HepG2 (cell line): ENCODE measurements around the gene SPIRE1. TPM values are rescaled to one million over a fixed set of nuclear protein-coding genes. Genes with fewer than 3 reads are reported as not detected.

Source experiments
- ATAC-seq: fragments of 200-7000 bp; cut with Tn5 transposase; 3 replicates; pipeline ENCODE4 v1.9.1; 2020; ENCODE audit warnings: mild to moderate bottlenecking, moderate library complexity
- BruUV-seq: library from RNA; stranded (reverse); fragments of 400-500 nt; replicated peaks from 2 replicates; lab custom pipeline; 2021; lab: Mats Ljungman, UMichigan
- CTCF ChIA-PET: fragments of 300-600 bp; formaldehyde crosslinking; extraction: SDS; loops from one replicate; lab custom pipeline; 2021; ENCODE audit warnings: low total read pairs, inconsistent platforms, low intra/inter-chr PET ratio; lab: Yijun Ruan, JAX
- POLR2A ChIA-PET: fragments of 350-600 bp; sonication (Branson Sonifier 250); formaldehyde crosslinking; loops from one replicate; lab custom pipeline; 2020; ENCODE audit warnings: antibody characterized with exemption, inconsistent platforms; lab: Yijun Ruan, JAX
- DNase-seq: peaks from one replicate; pipeline ENCODE4 v3.0.0-alpha.2; 2015; ENCODE audit warnings: low spot score
- FAIRE-seq: peaks from 3 replicates; lab custom pipeline; 2011; peaks lifted over from hg19 to GRCh38; lab: Jason Lieb, UNC
- H2AFZ ChIP-seq: one replicate; pipeline ENCODE4 v1.6.1; 2011; ENCODE audit warnings: low read length, inconsistent platforms
- H3K27ac ChIP-seq: fragments of 300-600 bp; 3 replicates; pipeline ENCODE4 v1.8.0; 2011; ENCODE audit warnings: mixed run types, mild to moderate bottlenecking, mixed read lengths, low read length, inconsistent platforms; ENCODE audit not compliant: insufficient read depth; ENCODE audit errors: extremely low read length
- H3K27me3 ChIP-seq, 2 experiments: fragments of 200-600 bp in 1 of 2; 2 replicates in 1 of 2; 3 replicates in 1 of 2; pipeline versions ENCODE4 v1.6.0 to v1.8.0; 2011; ENCODE audit warnings: low read length in 2 of 2, mild to moderate bottlenecking in 2 of 2, moderate library complexity in 2 of 2, inconsistent platforms in 1 of 2; ENCODE audit not compliant: insufficient read depth in 2 of 2, control insufficient read depth in 1 of 2
- H3K36me3 ChIP-seq, 2 experiments: fragments of 200-600 bp in 1 of 2; replicated peaks in 1 of 2; 2 replicates in 1 of 2; 3 replicates in 1 of 2; pipeline versions ENCODE4 v1.5.1 to v1.8.0; 2011; ENCODE audit warnings: low read length in 2 of 2, inconsistent platforms in 1 of 2; ENCODE audit not compliant: insufficient read depth in 2 of 2, control insufficient read depth in 1 of 2
- H3K4me1 ChIP-seq: 2 replicates; pipeline ENCODE4 v1.5.1; 2012; ENCODE audit warnings: low read length, inconsistent platforms; ENCODE audit not compliant: insufficient read depth
- H3K4me2 ChIP-seq: 2 replicates; pipeline ENCODE4 v1.6.0; 2011; ENCODE audit warnings: low read depth, low read length, inconsistent platforms
- H3K4me3 ChIP-seq, 3 experiments: fragments of 200-600 bp in 1 of 3; sonication (generic), shearing (Covaris generic) in 1 of 3; replicated peaks in 1 of 3; 2 replicates each; pipeline ENCODE4 v1.5.1; 2011 to 2016; ENCODE audit warnings: low read length in 3 of 3, inconsistent platforms in 2 of 3, low read depth in 2 of 3, mild to moderate bottlenecking in 2 of 3, control low read depth in 1 of 3, mixed read lengths in 1 of 3; ENCODE audit not compliant: insufficient read depth in 1 of 3
- H3K79me2 ChIP-seq: one replicate; pipeline ENCODE4 v1.6.1; 2011; ENCODE audit warnings: low read length, inconsistent platforms; ENCODE audit not compliant: insufficient read depth
- H3K9ac ChIP-seq: 2 replicates; pipeline ENCODE4 v1.6.0; 2011; ENCODE audit warnings: mild to moderate bottlenecking, low read depth, low read length, inconsistent platforms; ENCODE audit not compliant: insufficient read depth
- H3K9me3 ChIP-seq: 2 replicates; pipeline ENCODE4 v1.5.1; 2012; ENCODE audit warnings: mild to moderate bottlenecking, low read length
- H4K20me1 ChIP-seq: 2 replicates; pipeline ENCODE4 v1.6.0; 2011; ENCODE audit warnings: inconsistent platforms, mild to moderate bottlenecking, low read length, moderate library complexity; ENCODE audit not compliant: insufficient read depth
- AGO2 ChIP-seq: fragments of 200-400 bp; formaldehyde crosslinking; optimal IDR thresholded peaks from 2 replicates; pipeline ENCODE3; 2017; ENCODE audit warnings: mild to moderate bottlenecking, low read depth, low read length, moderate library complexity
- CAMTA2 ChIP-seq: sonication (generic); formaldehyde crosslinking; IDR thresholded peaks from 2 replicates; pipeline ENCODE4 v1.4.0; 2020; ENCODE audit warnings: mild to moderate bottlenecking, missing genetic modification reagents, borderline replicate concordance
- DZIP1 ChIP-seq: sonication (generic); formaldehyde crosslinking; IDR thresholded peaks from 2 replicates; pipeline ENCODE4 v1.5.0; 2020; ENCODE audit warnings: mild to moderate bottlenecking, missing genetic modification reagents
- GRHL1 ChIP-seq: sonication (generic); formaldehyde crosslinking; conservative IDR thresholded peaks from 2 replicates; pipeline ENCODE4 v1.8.0; 2022; ENCODE audit warnings: missing genetic modification reagents
- MLX ChIP-seq: IDR thresholded peaks from 2 replicates; pipeline ENCODE4 v1.6.1; 2016
- NFAT5 ChIP-seq: sonication (generic); formaldehyde crosslinking; IDR thresholded peaks from 2 replicates; pipeline ENCODE4 v1.4.0; 2020; ENCODE audit warnings: missing genetic modification reagents
- NR2F6 ChIP-seq, 2 experiments: IDR thresholded peaks; 2 replicates each; pipeline ENCODE4 v1.6.1; 2016; ENCODE audit warnings: antibody characterized with exemption in 1 of 2, mild to moderate bottlenecking in 1 of 2
- WGBS: methylation state at CpG from one replicate; pipeline ENCODE4 v1.1.6; 2017; ENCODE audit warnings: low lambda C conversion rate; 5-methylcytosine and 5-hydroxymethylcytosine counted together
- in situ Hi-C: cut with HindIII; loops from 2 replicates; pipeline ENCODE4 v1.10.0; 2017; ENCODE audit warnings: low pct_unique_long_range_greater_than_20kb; ENCODE audit not compliant: extremely low pct_ligation_motif_present
- intact Hi-C: fragments of 100-400 bp; cut with micrococcal nuclease; formaldehyde crosslinking; loops from one replicate; pipeline ENCODE4 v1.10.0; 2022; ENCODE audit not compliant: unreplicated experiment
- polyA plus RNA-seq, 8 experiments: library from polyadenylated mRNA; depleted of rRNA in 3 of 8; stranded (reverse) in 7 of 8; unstranded in 1 of 8; fragments of >200 nt; fragmentation: Illumina TruSeq in 4 of 8; extraction: Trizol in 4 of 8; gene quantifications; 2 replicates each; pipeline versions ENCODE4 v1.2.1 to v1.2.3, GENCODE V29; 2011 to 2016; ENCODE audit warnings: low read depth in 4 of 8, missing spikeins in 1 of 8, mixed read lengths in 1 of 8; ENCODE audit not compliant: insufficient read depth in 1 of 8
- total RNA-seq, 5 experiments: library from RNA; depleted of rRNA; stranded (reverse); fragments of >200 nt; fragmentation: Illumina TruSeq; extraction: Trizol; gene quantifications; 2 replicates each; pipeline ENCODE4 v1.2.3, GENCODE V29; 2016; ENCODE audit warnings: low read depth in 1 of 5

Gene SPIRE1
- total and polyA plus RNA-seq, 2 of the 13 experiments (the other 11 are each of a cell fraction or from before 2014, with no cell fraction given): 9.9 to 21.3 TPM

GRCh38 chr18:12432196-12432595 lies 225.7 kb downstream of the SPIRE1 start (continued):
- no peak for TF ChIP-seq GRHL1 (CRISPR knock-in tag)

- Histone ChIP-seq H2AFZ (no peak overlapping the region), H3K9me3 (no peaks in the 10 kb centered on the region), H3K9ac (no peak overlapping the region), H3K79me2 (no peaks in the 10 kb centered on the region), H3K4me1 (no peaks in the 10 kb centered on the region), H3K27ac (no peak overlapping the region), H3K4me2 (no peak overlapping the region), H3K4me3 (no peak overlapping the region), H4K20me1 (no peaks in the 10 kb centered on the region), H3K27me3 (no peaks in the 10 kb centered on the region), H3K36me3 (peaks cover 6 to 36% of the 10 kb centered on the region in 2 experiments; a peak in 4 of 5 replicates)
- in situ Hi-C loops: no loop called here
- no TSS peak for BruUV-seq
- POLR2A ChIA-PET: no interaction called here
- ATAC-seq (no peak), DNase-seq (no peak), FAIRE-seq (no peak)
- WGBS: 94% methylated on average over 8 of the region's 16 CpGs
- intact Hi-C loops: no loop called here
- CTCF ChIA-PET: no interaction called here
- TF ChIP-seq NFAT5 (CRISPR knock-in tag) (no peak), DZIP1 (CRISPR knock-in tag) (no peak), CAMTA2 (no peak), AGO2 (no peak), MLX (CRISPR knock-in tag) (no peak), NR2F6 (IDR thresholded peaks at IDR 0.05) (no peak), NR2F6 (CRISPR knock-in tag; IDR thresholded peaks at IDR 0.05) (no peak)
These were observed 226.3 kb downstream of the SPIRE1 start for GRCh38 chr18:12431561-12431960.
